GM21619 (cell line): ENCODE measurements around the gene TMEFF1.

Experiments used
- ATAC-seq: cut with Tn5 transposase; IDR thresholded peaks from one replicate; pipeline ENCODE4 v1.9.1; 2021; ENCODE audit not compliant: unreplicated experiment

The TMEFF1 gene

GRCh38 chr9:100601216-100601615 is 128.3 kb downstream of the TMEFF1 start:
- peak; percentile 57 for ATAC-seq

GRCh38 chr9:100602342-100602801 is 129.4 kb downstream of the TMEFF1 start:
- ATAC-seq = no peak

DNA sequence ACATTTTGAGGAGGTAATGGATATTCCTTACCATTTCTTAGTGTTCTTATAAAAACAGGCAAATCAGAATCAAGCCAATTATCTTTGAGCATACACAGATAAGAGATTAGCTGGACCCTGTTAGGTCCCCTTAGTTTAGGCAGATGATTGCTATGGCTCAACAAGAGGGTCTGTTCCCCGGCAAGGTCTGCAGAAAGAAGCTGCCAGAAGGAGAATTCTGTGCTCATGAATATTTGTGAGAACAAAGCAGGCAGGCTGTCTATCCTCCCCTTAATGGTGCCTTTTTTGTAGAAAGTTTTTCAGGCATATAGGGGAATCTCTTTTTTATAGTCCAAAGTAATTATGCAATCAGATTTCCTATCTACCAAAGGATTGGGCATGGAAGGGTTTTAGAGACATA is 132.5 kb downstream of the TMEFF1 start:
- ATAC-seq = no peak

- ATAC-seq = no peak
Observed at GRCh38 chr9:100619194-100619593, 146.2 kb downstream of the TMEFF1 start.

DNA sequence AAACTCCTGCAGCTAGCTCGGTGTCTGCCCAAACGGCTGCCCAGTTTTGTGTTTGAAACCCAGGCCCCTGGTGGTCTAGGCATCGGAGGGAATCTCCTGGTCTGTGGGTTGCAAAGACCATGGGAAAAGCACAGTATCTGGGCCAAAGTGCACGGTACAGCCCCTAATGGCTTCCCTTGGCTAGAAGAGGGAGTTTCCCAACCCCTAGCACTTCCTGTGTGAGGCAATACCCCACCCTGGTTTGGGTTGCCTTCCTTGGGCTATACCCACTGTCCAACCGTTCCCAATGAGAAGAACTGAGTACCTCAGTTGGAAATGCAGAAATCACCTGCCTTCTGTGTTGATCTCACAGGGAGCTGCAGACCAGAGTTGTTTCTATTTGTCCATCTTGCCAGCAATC is 146.7 kb downstream of the TMEFF1 start:
- ATAC-seq = no peak

DNA sequence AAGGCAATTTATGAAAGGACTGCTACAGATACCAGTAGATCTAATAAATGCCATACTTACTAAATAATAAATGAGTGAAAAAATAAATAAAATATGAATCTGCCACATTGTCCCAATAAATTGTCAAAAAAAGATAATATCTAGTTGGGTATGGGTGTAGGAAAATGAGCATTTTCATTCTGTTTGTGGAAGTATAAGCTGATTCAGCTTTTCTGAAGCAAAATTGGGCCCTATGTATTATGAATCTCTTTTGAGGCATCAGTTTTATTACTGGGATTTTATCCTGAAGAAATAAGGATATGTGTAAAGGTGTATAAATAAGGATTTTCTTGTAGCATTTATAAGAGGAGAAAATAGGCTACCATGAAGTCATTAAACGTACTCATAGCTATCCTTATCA is 151.0 kb downstream of the TMEFF1 start:
- ATAC-seq = no peak

DNA sequence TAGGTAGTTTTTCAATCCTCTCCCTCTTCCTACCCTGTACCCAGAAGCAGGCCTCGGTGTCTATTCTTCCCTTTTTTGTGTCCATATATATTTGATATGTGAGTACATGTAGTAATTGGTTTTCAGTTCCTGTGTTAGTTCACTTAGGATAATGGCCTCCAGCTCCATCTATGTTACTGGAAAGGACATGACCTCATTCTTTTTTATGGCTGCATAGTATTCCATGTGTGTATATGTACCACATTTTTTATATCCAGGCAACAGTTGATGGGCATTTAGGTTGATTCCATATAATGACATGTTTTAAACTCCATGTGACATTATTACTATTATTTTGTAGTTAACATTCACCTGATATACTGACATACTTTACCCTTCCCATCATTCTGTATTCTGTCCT is 154.0 kb downstream of the TMEFF1 start:
- ATAC-seq = no peak
